Suprapubic skin (tissue), 4 donors: ENCODE data around the gene NAA40. TPM values are rescaled to one million over a fixed set of nuclear protein-coding genes. Genes with fewer than 3 reads are reported as not detected.
"Not testable (repeated sequence)": the region's sequence is repeated elsewhere in the genome, so short reads cannot be mapped to it uniquely, and the experiment has no call there.

Experiments
- DNase-seq, 2 donors: peaks; one replicate each; pipeline ENCODE4 v3.0.0-alpha.2; 2019; ENCODE audit warnings: low spot score in 2 of 2
- H3K27ac ChIP-seq: fragments of 200-600 bp; sonication (generic); one replicate; pipeline ENCODE4 v1.5.1; 2019
- H3K27me3 ChIP-seq: fragments of 200-600 bp; sonication (generic); one replicate; pipeline ENCODE4 v1.5.1; 2019
- H3K36me3 ChIP-seq: fragments of 200-600 bp; sonication (generic); one replicate; pipeline ENCODE4 v1.5.1; 2019
- H3K4me1 ChIP-seq: fragments of 200-600 bp; sonication (generic); one replicate; pipeline ENCODE4 v1.5.1; 2019
- H3K4me3 ChIP-seq: fragments of 200-600 bp; sonication (generic); one replicate; pipeline ENCODE4 v1.5.1; 2019; ENCODE audit warnings: mild to moderate bottlenecking
- H3K9me3 ChIP-seq: fragments of 200-600 bp; sonication (generic); one replicate; pipeline ENCODE4 v1.5.1; 2019
- CTCF ChIP-seq, 2 donors: fragments of 200-600 bp in 1 of 2; fragments of 450-650 bp in 1 of 2; sonication (generic) in 1 of 2; IDR thresholded peaks; one replicate each; pipeline ENCODE4 v1.5.1; 2016 to 2019; ENCODE audit warnings: antibody characterized with exemption in 2 of 2, mild to moderate bottlenecking in 1 of 2, moderate library complexity in 1 of 2
- EP300 ChIP-seq: sonication (generic); formaldehyde crosslinking; IDR thresholded peaks from one replicate; pipeline ENCODE4 v1.6.1; 2017; ENCODE audit warnings: antibody characterized with exemption
- POLR2A ChIP-seq, 2 donors: fragments of 450-650 bp; IDR thresholded peaks; one replicate each; pipeline ENCODE4 v1.6.1; 2017; ENCODE audit warnings: antibody characterized with exemption in 2 of 2, mild to moderate bottlenecking in 2 of 2, moderate library complexity in 2 of 2
- POLR2AphosphoS5 ChIP-seq, 3 donors: sonication (generic); formaldehyde crosslinking; IDR thresholded peaks; one replicate each; pipeline ENCODE4 v1.6.1; 2017; ENCODE audit warnings: antibody characterized with exemption in 3 of 3
- WGBS: methylation state at CpG from one replicate; pipeline ENCODE4 v1.1.5; 2018; 5-methylcytosine and 5-hydroxymethylcytosine counted together
- total RNA-seq, 4 donors: library from RNA; depleted of rRNA; stranded (reverse); fragments of >200 nt; gene quantifications; one replicate each; pipeline ENCODE4 v1.1.0, GENCODE V29; 2016

Gene NAA40
- total RNA-seq, 4 donors from 2014 or later = 5.4 to 19.2 (median 8.2) TPM

DNA sequence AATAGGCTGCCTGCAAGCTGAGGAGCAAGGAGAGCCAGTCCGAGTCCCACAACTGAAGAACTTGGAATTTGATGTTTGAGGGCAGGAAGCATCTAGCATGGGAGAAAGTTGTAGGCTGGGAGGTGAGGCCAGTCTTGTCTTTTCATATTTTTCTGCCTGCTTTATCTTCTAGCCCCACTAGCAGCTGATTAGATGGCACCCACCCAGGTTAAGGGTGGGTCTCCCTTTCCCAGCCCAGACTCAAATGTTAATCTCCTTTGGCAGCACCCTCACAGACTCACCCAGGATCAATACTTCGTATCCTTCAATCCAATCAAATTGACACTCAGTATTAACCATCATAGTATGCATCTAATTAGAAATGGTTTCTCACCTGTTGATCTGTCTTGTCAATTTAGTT lies 30.7 kb downstream of the NAA40 start:
- H3K27me3 ChIP-seq = no peaks in the 10 kb centered on the region
- H3K4me1 ChIP-seq = peaks cover 6% of the 10 kb centered on the region
- TF ChIP-seq CTCF (IDR thresholded peaks at IDR 0.05) = no peak
- no peak for TF ChIP-seq EP300
- no peak for TF ChIP-seq POLR2AphosphoS5 (IDR thresholded peaks at IDR 0.05)
- TF ChIP-seq POLR2A (IDR thresholded peaks at IDR 0.05) = no peak
- H3K27ac ChIP-seq = no peak overlapping the region
- H3K9me3 ChIP-seq = no peaks in the 10 kb centered on the region
- DNase-seq = no peak
- no peak overlapping the region for H3K4me3 ChIP-seq
- H3K36me3 ChIP-seq = no peaks in the 10 kb centered on the region
- WGBS = 88% methylated on average over 2 of the region's 2 CpGs

- 70% methylated on average over 5 of the region's 5 CpGs for whole genome bisulfite sequencing
Observed at GRCh38 chr11:63970902-63971301, 32.1 kb downstream of the NAA40 start.

DNA sequence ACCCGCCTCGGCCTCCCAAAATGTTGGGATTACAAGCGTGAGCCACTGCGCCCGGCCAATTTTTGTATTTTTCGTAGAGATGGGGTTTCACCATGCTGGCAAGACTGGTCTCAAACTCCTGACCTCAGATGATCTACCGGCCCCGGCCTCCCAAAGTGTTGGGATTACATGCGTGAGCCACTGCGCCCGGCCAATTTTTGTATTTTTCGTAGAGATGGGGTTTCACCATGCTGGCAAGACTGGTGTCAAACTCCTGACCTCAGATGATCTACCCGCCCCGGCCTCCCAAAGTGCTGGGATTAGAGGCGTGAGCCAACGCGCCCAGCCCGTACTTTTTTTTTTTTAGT lies 35.1 kb downstream of the NAA40 start:
- H3K27me3 ChIP-seq, DNase-seq, H3K27ac ChIP-seq, H3K9me3 ChIP-seq, H3K36me3 ChIP-seq: not testable (repeated sequence)
- H3K4me1 ChIP-seq = peaks cover 36% of the 10 kb centered on the region
- H3K4me3 ChIP-seq = peak overlapping the region; percentile 91
- WGBS = 66% methylated on average over 18 of the region's 18 CpGs

More at GRCh38 chr11:63970902-63971301, 32.1 kb downstream of the NAA40 start:
- Histone ChIP-seq H3K4me3 (no peak overlapping the region), H3K4me1 (peaks cover 12% of the 10 kb centered on the region), H3K9me3 (no peaks in the 10 kb centered on the region), H3K36me3 (no peaks in the 10 kb centered on the region), H3K27ac (no peak overlapping the region), H3K27me3 (no peaks in the 10 kb centered on the region)
- DNase-seq = no peak
- TF ChIP-seq CTCF (IDR thresholded peaks at IDR 0.05) (no peak), EP300 (no peak), POLR2AphosphoS5 (IDR thresholded peaks at IDR 0.05) (no peak), POLR2A (IDR thresholded peaks at IDR 0.05) (no peak)

GRCh38 chr11:63974259-63975143 lies 35.7 kb downstream of the NAA40 start, which contains the start of gene COX8A:
Gene COX8A (plus strand): TSS chr11:63974620. CDS start chr11:63974681, 61 bp downstream.
- DNase-seq = peak; percentile 99
- H3K27ac ChIP-seq = peak within 1 kb of the TSS; percentile 97
- H3K36me3 ChIP-seq = peaks cover 6% of the 10 kb centered on the region
- H3K4me3 ChIP-seq = peak within 1 kb of the TSS; percentile 91
- peaks cover 39% of the 10 kb centered on the region for H3K4me1 ChIP-seq
- TF ChIP-seq EP300 (no peak), POLR2A (IDR thresholded peaks at IDR 0.05) (peak in 1 of 2 donors; percentile 66), CTCF (IDR thresholded peaks at IDR 0.05) (no peak), POLR2AphosphoS5 (IDR thresholded peaks at IDR 0.05) (peak; percentile 51 to 94 (median 64))
- WGBS = under 1% methylated on average over 47 of the region's 67 CpGs
- no peaks in the 10 kb centered on the region for H3K27me3 ChIP-seq
- no peaks in the 10 kb centered on the region for H3K9me3 ChIP-seq

- no peaks in the 10 kb centered on the region for H3K27me3 ChIP-seq
- TF ChIP-seq CTCF (IDR thresholded peaks at IDR 0.05) (no peak), EP300 (no peak), POLR2AphosphoS5 (IDR thresholded peaks at IDR 0.05) (no peak), POLR2A (IDR thresholded peaks at IDR 0.05) (no peak)
- DNase-seq = no peak
- H3K4me1 ChIP-seq = peaks cover 39% of the 10 kb centered on the region
- H3K27ac ChIP-seq = no peak overlapping the region
- WGBS = 60% methylated on average over 9 of the region's 10 CpGs
- no peaks in the 10 kb centered on the region for H3K9me3 ChIP-seq
- peaks cover 6% of the 10 kb centered on the region for H3K36me3 ChIP-seq
- H3K4me3 ChIP-seq = no peak overlapping the region
Observed at GRCh38 chr11:63978551-63979239, 39.9 kb downstream of the NAA40 start.
